ENCODE measurements around the gene UNK. TPM values are rescaled to one million over a fixed set of nuclear protein-coding genes. Genes with fewer than 3 reads are reported as not detected.
"Not testable (repeated sequence)": the region's sequence is repeated elsewhere in the genome, so short reads cannot be mapped to it uniquely, and the experiment has no call there.

The UNK gene
- total and polyA plus RNA-seq, 2 experiments from 2014 or later, result 22.3 to 26.7 TPM

DNA sequence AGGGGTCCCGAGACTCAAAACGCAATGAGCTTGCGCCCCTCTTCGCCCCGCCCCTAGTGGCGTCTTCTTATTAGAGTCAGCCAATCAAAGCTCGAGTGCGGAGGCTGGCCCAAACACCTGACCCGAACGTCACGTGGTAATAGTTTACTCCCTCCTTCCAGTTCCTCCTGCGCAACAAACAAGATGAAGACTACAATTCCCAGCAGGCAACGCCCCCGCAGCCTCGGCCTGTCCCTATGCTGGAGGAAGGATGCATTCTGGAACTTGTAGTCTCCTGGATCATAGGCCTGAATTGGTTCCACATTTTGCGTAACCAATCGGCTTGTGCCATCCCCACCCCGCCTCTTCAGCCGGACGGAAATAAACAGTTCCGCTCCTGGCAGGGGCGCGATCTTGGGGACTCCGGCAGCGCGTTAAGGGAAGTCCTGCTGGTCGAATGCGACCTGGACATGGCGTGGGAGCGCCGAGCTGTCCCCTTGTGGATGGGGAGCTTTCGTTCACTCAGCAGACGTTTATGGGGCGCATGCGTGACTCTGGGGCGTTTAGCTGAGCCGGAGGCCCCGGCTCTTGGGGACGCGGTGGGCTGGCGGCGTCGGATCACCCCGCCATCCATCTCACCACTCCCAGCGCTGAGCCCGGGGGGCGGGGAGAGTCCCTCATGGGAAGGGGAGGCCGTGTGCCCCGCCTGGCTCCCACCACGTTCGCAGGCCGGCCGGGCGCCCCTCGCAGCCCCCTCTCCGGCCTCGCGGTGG, 70.9 kb downstream of the UNK start, which contains the start of gene WBP2:
Gene WBP2, minus strand, starts transcription at position 26 of the 752 bp plus-strand sequence. CDS start 38 bp downstream, outside the sequence.
- no peaks in the 10 kb centered on the region for H3K9me2 ChIP-seq (replicated peaks; ENCODE audit: insufficient read depth)
- peaks cover 5% of the 10 kb centered on the region for H3K4me1 ChIP-seq (ENCODE audit: insufficient read depth)
- H3K4me2 ChIP-seq, result peak within 1 kb of the TSS; percentile 91
- no peaks in the 10 kb centered on the region for H3K27me3 ChIP-seq
- peak within 1 kb of the TSS; percentile 91 for H3K27ac ChIP-seq
- H3K4me3 ChIP-seq, result peak within 1 kb of the TSS; percentile 38
- no peaks in the 10 kb centered on the region for H3K9me3 ChIP-seq (ENCODE audit: low read depth)
- H2AFZ ChIP-seq, result peak within 1 kb of the TSS; percentile 23
- TF ChIP-seq EZH2 (IDR thresholded peaks at IDR 0.05; ENCODE audit: borderline replicate concordance) (no peak), EZH2phosphoT487 (IDR thresholded peaks at IDR 0.05; ENCODE audit: low read depth, severe bottlenecking, unreplicated experiment) (no peak), CTCF (IDR thresholded peaks at IDR 0.05; ENCODE audit: poor library complexity) (peak; percentile 61)
- DNase-seq (ENCODE audit: low spot score), result peak; percentile 100
- no peaks in the 10 kb centered on the region for H3K36me3 ChIP-seq (replicated peaks; ENCODE audit: insufficient read depth, low read depth)
- H3K79me2 ChIP-seq, result peaks cover 24% of the 10 kb centered on the region
- H4K20me1 ChIP-seq (ENCODE audit: insufficient read depth, poor library complexity, severe bottlenecking), result no peaks in the 10 kb centered on the region
- WGBS (ENCODE audit: low lambda C conversion rate, missing lambda C conversion rate), result 1% methylated on average over 47 of the region's 58 CpGs

GRCh38 chr17:75856062-75856756, 71.6 kb downstream of the UNK start:
- Histone ChIP-seq H3K27me3 (no peaks in the 10 kb centered on the region), H4K20me1 (ENCODE audit: insufficient read depth, poor library complexity, severe bottlenecking) (no peaks in the 10 kb centered on the region), H3K9me3 (ENCODE audit: low read depth) (no peaks in the 10 kb centered on the region), H3K79me2 (peaks cover 22% of the 10 kb centered on the region), H3K4me3 (peak overlapping the region; percentile 37), H3K9me2 (replicated peaks; ENCODE audit: insufficient read depth) (no peaks in the 10 kb centered on the region), H2AFZ (peak overlapping the region; percentile 23), H3K27ac (peak overlapping the region; percentile 91), H3K4me1 (ENCODE audit: insufficient read depth) (peaks cover 5% of the 10 kb centered on the region), H3K4me2 (peak overlapping the region; percentile 91), H3K36me3 (replicated peaks; ENCODE audit: insufficient read depth, low read depth) (no peaks in the 10 kb centered on the region)
- TF ChIP-seq CTCF (IDR thresholded peaks at IDR 0.05; ENCODE audit: poor library complexity), result no peak
- TF ChIP-seq EZH2phosphoT487 (IDR thresholded peaks at IDR 0.05; ENCODE audit: low read depth, severe bottlenecking, unreplicated experiment), result no peak
- no peak for TF ChIP-seq EZH2 (IDR thresholded peaks at IDR 0.05; ENCODE audit: borderline replicate concordance)
- DNase-seq (ENCODE audit: low spot score), result no peak
- WGBS (ENCODE audit: low lambda C conversion rate, missing lambda C conversion rate), result 4% methylated on average over 19 of the region's 24 CpGs

- not testable (repeated sequence) for H4K20me1 ChIP-seq (ENCODE audit: insufficient read depth, poor library complexity, severe bottlenecking); H3K9me3 ChIP-seq (ENCODE audit: low read depth); H3K79me2 ChIP-seq; H3K4me2 ChIP-seq; H3K36me3 ChIP-seq (replicated peaks; ENCODE audit: insufficient read depth, low read depth); H3K9me2 ChIP-seq (replicated peaks; ENCODE audit: insufficient read depth); H3K4me3 ChIP-seq; H3K27me3 ChIP-seq; H3K4me1 ChIP-seq (ENCODE audit: insufficient read depth); H3K27ac ChIP-seq; H2AFZ ChIP-seq; DNase-seq (ENCODE audit: low spot score)
- WGBS (ENCODE audit: low lambda C conversion rate, missing lambda C conversion rate), result 87% methylated on average over 10 of the region's 10 CpGs
Observed at GRCh38 chr17:75859358-75859757, 74.8 kb downstream of the UNK start.

- H3K9me3 ChIP-seq (ENCODE audit: low read depth), result no peaks in the 10 kb centered on the region
- 86% methylated on average over 9 of the region's 9 CpGs for WGBS (ENCODE audit: low lambda C conversion rate, missing lambda C conversion rate)
- TF ChIP-seq EZH2phosphoT487 (IDR thresholded peaks at IDR 0.05; ENCODE audit: low read depth, severe bottlenecking, unreplicated experiment), result no peak
- no peak for TF ChIP-seq CTCF (IDR thresholded peaks at IDR 0.05; ENCODE audit: poor library complexity)
- TF ChIP-seq EZH2 (IDR thresholded peaks at IDR 0.05; ENCODE audit: borderline replicate concordance), result no peak
- H3K27ac ChIP-seq, result no peak overlapping the region
- no peaks in the 10 kb centered on the region for H3K36me3 ChIP-seq (replicated peaks; ENCODE audit: insufficient read depth, low read depth)
- no peak overlapping the region for H3K4me3 ChIP-seq
- H3K4me2 ChIP-seq, result no peak overlapping the region
- H4K20me1 ChIP-seq (ENCODE audit: insufficient read depth, poor library complexity, severe bottlenecking), result no peaks in the 10 kb centered on the region
- no peak overlapping the region for H2AFZ ChIP-seq
- no peaks in the 10 kb centered on the region for H3K27me3 ChIP-seq
- peaks cover 4% of the 10 kb centered on the region for H3K4me1 ChIP-seq (ENCODE audit: insufficient read depth)
- no peaks in the 10 kb centered on the region for H3K79me2 ChIP-seq
- DNase-seq (ENCODE audit: low spot score), result no peak
- no peaks in the 10 kb centered on the region for H3K9me2 ChIP-seq (replicated peaks; ENCODE audit: insufficient read depth)
Observed at GRCh38 chr17:75861927-75862317, 77.3 kb downstream of the UNK start.
